ENCODE results near the gene PRKAR2B. TPM values are rescaled to one million over a fixed set of nuclear protein-coding genes. Genes with fewer than 3 reads are reported as not detected.

Gene PRKAR2B
- polyA plus RNA-seq, 1 of the 3 experiments (the other 2 are of a cell fraction), result 17.3 TPM

GRCh38 chr7:107070710-107071109 lies 26.2 kb downstream of the PRKAR2B start:
- Histone ChIP-seq H3K27ac (ENCODE audit: low read depth in 2 of 2, low read length in 1 of 2) (peak overlapping the region in 1 of 2 experiments; percentile 77; a peak in 2 of 4 replicates), H3K4me2 (no peak overlapping the region), H3K9me2 (no peaks in the 10 kb centered on the region), H4K20me1 (ENCODE audit: insufficient read depth) (no peaks in the 10 kb centered on the region), H3F3A (replicated peaks; ENCODE audit: insufficient read depth) (no peaks in the 10 kb centered on the region), H3K4me1 (ENCODE audit: control insufficient read depth in 1 of 2, insufficient read depth in 2 of 2, low read depth in 1 of 2, low read length in 1 of 2) (peaks cover 9 to 17% of the 10 kb centered on the region in 2 experiments; a peak in 2 of 4 replicates), H3K9me3 (no peaks in the 10 kb centered on the region), H3K36me3 (replicated peaks in 1 of 2; ENCODE audit: control insufficient read depth in 1 of 2, insufficient read depth in 2 of 2, low read length in 1 of 2) (no peaks in the 10 kb centered on the region), H2AFZ (ENCODE audit: low read depth) (no peak overlapping the region), H3K9ac (no peak overlapping the region), H3K4me3 (ENCODE audit: low read depth in 2 of 2, low read length in 1 of 2) (no peak overlapping the region), H3K27me3 (ENCODE audit: insufficient read depth) (no peaks in the 10 kb centered on the region), H3K79me2 (ENCODE audit: insufficient read depth) (no peaks in the 10 kb centered on the region)
- WGBS (ENCODE audit: low lambda C conversion rate), result 44% methylated on average over 2 of the region's 2 CpGs
- ChIA-PET CTCF (no interaction called here), POLR2A (no interaction called here)
- peak; percentile 54 for DNase-seq
- TF ChIP-seq IRF3 (IDR thresholded peaks at IDR 0.05; ENCODE audit: low read depth, low read length), result no peak
- TF ChIP-seq GATA2 (CRISPR knock-in tag; IDR thresholded peaks at IDR 0.05), result peak; percentile 51
- no peak for TF ChIP-seq ZBTB33 (IDR thresholded peaks at IDR 0.05; ENCODE audit: borderline replicate concordance, low read depth)
- peak; percentile 50; the same call in 1 of the 2 replicates for TF ChIP-seq RCOR1 (IDR thresholded peaks at IDR 0.05; ENCODE audit: low read length)

GRCh38 chr7:107071129-107071528 lies 26.6 kb downstream of the PRKAR2B start:
- TF ChIP-seq GABPA (IDR thresholded peaks at IDR 0.05; ENCODE audit: low read depth) (no peak), USF1 (IDR thresholded peaks at IDR 0.05; ENCODE audit: borderline replicate concordance, low read depth) (no peak), CHD2 (IDR thresholded peaks at IDR 0.05; ENCODE audit: low read length, partially characterized antibody) (no peak), RCOR1 (IDR thresholded peaks at IDR 0.05; ENCODE audit: low read length) (no peak), RAD21 (IDR thresholded peaks at IDR 0.05; ENCODE audit: low read length) (no peak), YY1 (IDR thresholded peaks at IDR 0.05; ENCODE audit: low read depth) (no peak), FOXM1 (IDR thresholded peaks at IDR 0.05; ENCODE audit: low read depth) (no peak), NRF1 (IDR thresholded peaks at IDR 0.05; ENCODE audit: low read depth, low read length) (no peak), GATA2 (CRISPR knock-in tag; IDR thresholded peaks at IDR 0.05) (no peak), MEF2A (IDR thresholded peaks at IDR 0.05; ENCODE audit: borderline replicate concordance, low read depth) (no peak), TCF12 (IDR thresholded peaks at IDR 0.05) (no peak), USF2 (IDR thresholded peaks at IDR 0.05; ENCODE audit: borderline replicate concordance, low read depth, low read length) (no peak), EP300 (IDR thresholded peaks at IDR 0.05; ENCODE audit: borderline replicate concordance in 1 of 2, low read depth in 1 of 2, low read length in 1 of 2) (no peak), ELF1 (IDR thresholded peaks at IDR 0.05) (no peak), PBX3 (IDR thresholded peaks at IDR 0.05) (no peak)

More at GRCh38 chr7:107071129-107071528, 26.6 kb downstream of the PRKAR2B start:
- Histone ChIP-seq H3K79me2 (ENCODE audit: insufficient read depth) (no peaks in the 10 kb centered on the region), H3K9me3 (no peaks in the 10 kb centered on the region), H3K27ac (ENCODE audit: low read depth in 2 of 2, low read length in 1 of 2) (peak overlapping the region in 1 of 2 experiments; percentile 77; a peak in 2 of 4 replicates), H3K9me2 (no peaks in the 10 kb centered on the region), H3K4me3 (ENCODE audit: low read depth in 2 of 2, low read length in 1 of 2) (no peak overlapping the region), H4K20me1 (ENCODE audit: insufficient read depth) (no peaks in the 10 kb centered on the region), H3K36me3 (replicated peaks in 1 of 2; ENCODE audit: control insufficient read depth in 1 of 2, insufficient read depth in 2 of 2, low read length in 1 of 2) (no peaks in the 10 kb centered on the region), H3K27me3 (ENCODE audit: insufficient read depth) (no peaks in the 10 kb centered on the region), H3F3A (replicated peaks; ENCODE audit: insufficient read depth) (no peaks in the 10 kb centered on the region), H2AFZ (ENCODE audit: low read depth) (no peak overlapping the region), H3K4me2 (no peak overlapping the region), H3K9ac (no peak overlapping the region), H3K4me1 (ENCODE audit: control insufficient read depth in 1 of 2, insufficient read depth in 2 of 2, low read depth in 1 of 2, low read length in 1 of 2) (peaks cover 9 to 17% of the 10 kb centered on the region in 2 experiments; a peak in 2 of 4 replicates)
- POLR2A ChIA-PET, result no interaction called here
- CTCF ChIA-PET, result no interaction called here
- WGBS (ENCODE audit: low lambda C conversion rate), result 95% methylated on average over 3 of the region's 3 CpGs
- DNase-seq, result no peak

All from SK-N-SH (cell line).